Measurements from ENCODE around the gene IZUMO2.

The IZUMO2 gene

GRCh38 chr19:50204081-50204428, 41.0 kb upstream of the IZUMO2 start:
- no peaks in the 10 kb centered on the region for H3K4me1 ChIP-seq (ENCODE audit: insufficient read depth, low read length)
- no peaks in the 10 kb centered on the region for H3K27me3 ChIP-seq (ENCODE audit: insufficient read depth, low read length, poor library complexity)
- no peak overlapping the region for H3K4me2 ChIP-seq (ENCODE audit: insufficient read depth, low read length)
- H4K20me1 ChIP-seq (ENCODE audit: insufficient read depth, low read length) = no peaks in the 10 kb centered on the region
- no peak overlapping the region for H3K27ac ChIP-seq (ENCODE audit: low read length)
- TF ChIP-seq, protein P1, sequence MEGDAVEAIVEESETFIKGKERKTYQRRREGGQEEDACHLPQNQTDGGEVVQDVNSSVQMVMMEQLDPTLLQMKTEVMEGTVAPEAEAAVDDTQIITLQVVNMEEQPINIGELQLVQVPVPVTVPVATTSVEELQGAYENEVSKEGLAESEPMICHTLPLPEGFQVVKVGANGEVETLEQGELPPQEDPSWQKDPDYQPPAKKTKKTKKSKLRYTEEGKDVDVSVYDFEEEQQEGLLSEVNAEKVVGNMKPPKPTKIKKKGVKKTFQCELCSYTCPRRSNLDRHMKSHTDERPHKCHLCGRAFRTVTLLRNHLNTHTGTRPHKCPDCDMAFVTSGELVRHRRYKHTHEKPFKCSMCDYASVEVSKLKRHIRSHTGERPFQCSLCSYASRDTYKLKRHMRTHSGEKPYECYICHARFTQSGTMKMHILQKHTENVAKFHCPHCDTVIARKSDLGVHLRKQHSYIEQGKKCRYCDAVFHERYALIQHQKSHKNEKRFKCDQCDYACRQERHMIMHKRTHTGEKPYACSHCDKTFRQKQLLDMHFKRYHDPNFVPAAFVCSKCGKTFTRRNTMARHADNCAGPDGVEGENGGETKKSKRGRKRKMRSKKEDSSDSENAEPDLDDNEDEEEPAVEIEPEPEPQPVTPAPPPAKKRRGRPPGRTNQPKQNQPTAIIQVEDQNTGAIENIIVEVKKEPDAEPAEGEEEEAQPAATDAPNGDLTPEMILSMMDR (IDR thresholded peaks at IDR 0.05; ENCODE audit: borderline replicate concordance, extremely low read depth, low read length, poor library complexity, severe bottlenecking) = no peak
- H3K79me2 ChIP-seq (ENCODE audit: insufficient read depth, low read length) = no peaks in the 10 kb centered on the region
- DNase-seq (no peak), ATAC-seq (ENCODE audit: insufficient read depth, low read depth) (no peak)
- H3K9ac ChIP-seq (ENCODE audit: low read depth, low read length) = no peak overlapping the region
- H2AFZ ChIP-seq (ENCODE audit: low read depth, low read length) = no peak overlapping the region
- no peaks in the 10 kb centered on the region for H3K36me3 ChIP-seq (ENCODE audit: insufficient read depth, low read length)
- H3K4me3 ChIP-seq (ENCODE audit: low read depth in 1 of 2, low read length in 2 of 2) = no peak overlapping the region
- H3K9me3 ChIP-seq (ENCODE audit: insufficient read depth, low read length, severe bottlenecking) = no peaks in the 10 kb centered on the region

- H3K9ac ChIP-seq (ENCODE audit: low read depth, low read length) = no peak within 1 kb of the TSS
- H3K79me2 ChIP-seq (ENCODE audit: insufficient read depth, low read length) = no peaks in the 10 kb centered on the region
- H3K27me3 ChIP-seq (ENCODE audit: insufficient read depth, low read length, poor library complexity) = no peaks in the 10 kb centered on the region
- no peak within 1 kb of the TSS for H3K4me2 ChIP-seq (ENCODE audit: insufficient read depth, low read length)
- no peak within 1 kb of the TSS for H3K27ac ChIP-seq (ENCODE audit: low read length)
- H3K36me3 ChIP-seq (ENCODE audit: insufficient read depth, low read length) = no peaks in the 10 kb centered on the region
- H3K4me3 ChIP-seq (ENCODE audit: low read depth in 1 of 2, low read length in 2 of 2) = no peak within 1 kb of the TSS
- DNase-seq (no peak), ATAC-seq (ENCODE audit: insufficient read depth, low read depth) (no peak)
- no peaks in the 10 kb centered on the region for H3K9me3 ChIP-seq (ENCODE audit: insufficient read depth, low read length, severe bottlenecking)
- H3K4me1 ChIP-seq (ENCODE audit: insufficient read depth, low read length) = no peaks in the 10 kb centered on the region
- TF ChIP-seq, protein P1 (IDR thresholded peaks at IDR 0.05; ENCODE audit: borderline replicate concordance, extremely low read depth, low read length, poor library complexity, severe bottlenecking) = no peak
- TF ChIP-seq EZH2 (IDR thresholded peaks at IDR 0.05; ENCODE audit: borderline replicate concordance, low read depth, low read length, severe bottlenecking) = no peak
- H2AFZ ChIP-seq (ENCODE audit: low read depth, low read length) = no peak within 1 kb of the TSS
- no peaks in the 10 kb centered on the region for H4K20me1 ChIP-seq (ENCODE audit: insufficient read depth, low read length)
Measured at GRCh38 chr19:50203281-50204080, 40.4 kb upstream of the IZUMO2 start, which contains the start of gene MYH14. TSS of gene MYH14 (plus strand) at chr19:50203622. CDS start at chr19:50210366, 6,744 bp downstream.

- no peak overlapping the region for H2AFZ ChIP-seq (ENCODE audit: low read depth, low read length)
- H3K4me3 ChIP-seq (ENCODE audit: low read depth in 1 of 2, low read length in 2 of 2) = no peak overlapping the region
- H3K79me2 ChIP-seq (ENCODE audit: insufficient read depth, low read length) = no peaks in the 10 kb centered on the region
- ATAC-seq (ENCODE audit: insufficient read depth, low read depth) (no peak), DNase-seq (no peak)
- H3K36me3 ChIP-seq (ENCODE audit: insufficient read depth, low read length) = no peaks in the 10 kb centered on the region
- H4K20me1 ChIP-seq (ENCODE audit: insufficient read depth, low read length) = no peaks in the 10 kb centered on the region
- H3K27me3 ChIP-seq (ENCODE audit: insufficient read depth, low read length, poor library complexity) = no peaks in the 10 kb centered on the region
- H3K4me2 ChIP-seq (ENCODE audit: insufficient read depth, low read length) = no peak overlapping the region
- H3K9me3 ChIP-seq (ENCODE audit: insufficient read depth, low read length, severe bottlenecking) = no peaks in the 10 kb centered on the region
- H3K27ac ChIP-seq (ENCODE audit: low read length) = no peak overlapping the region
- no peak overlapping the region for H3K9ac ChIP-seq (ENCODE audit: low read depth, low read length)
- TF ChIP-seq EZH2 (IDR thresholded peaks at IDR 0.05; ENCODE audit: borderline replicate concordance, low read depth, low read length, severe bottlenecking) = no peak
- TF ChIP-seq, protein P1 (IDR thresholded peaks at IDR 0.05; ENCODE audit: borderline replicate concordance, extremely low read depth, low read length, poor library complexity, severe bottlenecking) = no peak
- H3K4me1 ChIP-seq (ENCODE audit: insufficient read depth, low read length) = no peaks in the 10 kb centered on the region
Measured at GRCh38 chr19:50202962-50203280, 39.8 kb upstream of the IZUMO2 start.

Measured in DND-41 (cell line).